ENCODE results near the gene GRID1.
A peak's percentile ranks its signal among the peaks of the same experiment; 100 is the strongest.
"Not testable (repeated sequence)": the region's sequence is repeated elsewhere in the genome, so short reads cannot be mapped to it uniquely, and the experiment has no call there.

GRID1 gene

DNA sequence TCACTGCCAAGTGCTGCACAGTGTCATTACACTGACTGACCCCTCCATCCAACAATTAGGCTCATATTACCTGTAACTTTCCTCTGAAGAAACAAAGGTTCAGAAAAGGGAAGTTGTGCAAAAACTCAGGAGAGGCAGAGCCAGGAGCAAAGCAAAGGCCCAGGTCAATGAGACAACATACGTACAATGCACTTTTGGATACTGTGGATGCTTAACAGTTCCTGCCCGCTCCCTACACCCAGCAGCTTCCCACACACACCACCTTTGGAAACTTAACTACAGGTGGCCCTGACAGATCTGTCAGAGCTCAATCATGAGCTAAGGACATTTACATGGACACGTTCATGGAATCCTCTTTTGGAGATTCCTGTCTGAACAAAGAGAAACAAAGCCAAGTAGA is 515.9 kb downstream of the GRID1 start:
- peaks cover 15% of the 10 kb centered on the region for H3K9me3 ChIP-seq (ENCODE audit: control insufficient read depth, low read length)
- no peaks in the 10 kb centered on the region for H3K27me3 ChIP-seq (replicated peaks; ENCODE audit: control insufficient read depth, insufficient read depth, low read length)
- no peak for DNase-seq (ENCODE audit: low read depth)
- H3K4me1 ChIP-seq (ENCODE audit: control insufficient read depth, insufficient read depth, low read length) = no peaks in the 10 kb centered on the region
- no peak overlapping the region for H3K4me3 ChIP-seq (ENCODE audit: low read length)
- no peaks in the 10 kb centered on the region for H3K36me3 ChIP-seq (ENCODE audit: control insufficient read depth, insufficient read depth, low read length, severe bottlenecking)
- no peak overlapping the region for H3K9ac ChIP-seq (ENCODE audit: low read length)

DNA sequence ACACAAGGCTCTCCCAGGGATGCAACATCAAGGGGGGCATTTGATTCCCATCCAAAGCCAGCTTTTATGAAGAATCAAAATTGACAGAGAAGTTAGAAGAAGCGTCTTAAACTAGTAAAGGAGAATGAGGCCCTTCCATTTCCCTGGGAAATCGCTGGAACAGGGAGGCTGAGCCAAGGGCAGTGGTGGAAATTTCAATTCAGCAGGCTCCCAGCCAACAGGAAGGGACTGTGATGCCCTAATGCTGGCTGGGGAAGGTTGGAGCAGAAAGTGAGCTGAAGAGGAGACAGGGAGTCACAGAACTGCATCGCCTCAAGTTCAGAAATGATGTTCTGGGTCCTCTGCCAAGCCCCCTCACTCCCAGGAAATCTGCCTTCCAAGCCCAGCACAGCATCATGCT is 517.3 kb downstream of the GRID1 start:
- Histone ChIP-seq H3K4me1 (ENCODE audit: control insufficient read depth, insufficient read depth, low read length) (no peaks in the 10 kb centered on the region), H3K27me3 (replicated peaks; ENCODE audit: control insufficient read depth, insufficient read depth, low read length) (no peaks in the 10 kb centered on the region), H3K9ac (ENCODE audit: low read length) (no peak overlapping the region), H3K4me3 (ENCODE audit: low read length) (no peak overlapping the region), H3K9me3 (ENCODE audit: control insufficient read depth, low read length) (peaks cover 15% of the 10 kb centered on the region), H3K36me3 (ENCODE audit: control insufficient read depth, insufficient read depth, low read length, severe bottlenecking) (no peaks in the 10 kb centered on the region)
- no peak for DNase-seq (ENCODE audit: low read depth)

DNA sequence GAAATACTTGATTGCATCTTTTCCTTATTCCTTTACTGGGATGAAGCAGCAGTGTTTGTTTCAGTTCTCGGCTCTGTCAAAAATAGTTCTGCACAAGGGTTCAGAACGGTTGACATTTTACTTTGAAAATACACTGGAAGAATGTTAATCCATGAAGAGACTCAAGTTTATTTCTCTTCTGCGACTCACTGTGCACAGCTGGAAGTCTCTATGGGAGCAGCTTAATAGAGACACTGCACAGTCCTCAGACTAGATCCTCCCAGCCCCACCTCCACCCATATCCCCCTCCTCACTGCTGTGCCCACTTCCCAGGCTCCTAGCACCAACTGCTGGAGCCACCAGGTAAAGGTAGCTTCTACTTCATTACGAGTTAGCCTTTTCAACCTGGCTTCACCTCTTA is 517.8 kb downstream of the GRID1 start:
- no peak overlapping the region for H3K4me3 ChIP-seq (ENCODE audit: low read length)
- no peak overlapping the region for H3K9ac ChIP-seq (ENCODE audit: low read length)
- H3K27me3 ChIP-seq (replicated peaks; ENCODE audit: control insufficient read depth, insufficient read depth, low read length) = no peaks in the 10 kb centered on the region
- H3K4me1 ChIP-seq (ENCODE audit: control insufficient read depth, insufficient read depth, low read length) = no peaks in the 10 kb centered on the region
- peaks cover 15% of the 10 kb centered on the region for H3K9me3 ChIP-seq (ENCODE audit: control insufficient read depth, low read length)
- H3K36me3 ChIP-seq (ENCODE audit: control insufficient read depth, insufficient read depth, low read length, severe bottlenecking) = no peaks in the 10 kb centered on the region
- no peak for DNase-seq (ENCODE audit: low read depth)

DNA sequence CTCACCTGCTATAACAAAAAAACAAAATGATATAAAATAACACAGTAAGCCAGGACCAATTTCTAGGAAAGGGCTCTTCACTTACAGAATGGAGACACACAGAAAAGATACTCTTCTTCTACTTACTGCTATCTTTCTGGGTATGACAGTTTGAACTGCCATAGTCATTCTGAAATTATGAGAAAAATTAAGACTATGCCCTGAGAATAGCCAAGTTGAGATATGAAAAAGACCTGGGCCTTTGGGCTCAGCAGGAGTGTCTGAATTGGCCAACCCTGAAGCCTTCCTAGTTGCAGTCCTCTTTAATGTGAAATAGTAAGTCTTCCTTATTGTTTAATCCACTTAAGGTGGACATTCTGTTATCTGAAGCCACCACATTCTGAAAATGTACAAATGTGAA is 519.5 kb downstream of the GRID1 start:
- H3K27me3 ChIP-seq (replicated peaks; ENCODE audit: control insufficient read depth, insufficient read depth, low read length) = no peaks in the 10 kb centered on the region
- no peak for DNase-seq (ENCODE audit: low read depth)
- H3K4me1 ChIP-seq (ENCODE audit: control insufficient read depth, insufficient read depth, low read length) = no peaks in the 10 kb centered on the region
- H3K4me3 ChIP-seq (ENCODE audit: low read length) = no peak overlapping the region
- H3K9me3 ChIP-seq (ENCODE audit: control insufficient read depth, low read length) = peaks cover 15% of the 10 kb centered on the region
- H3K36me3 ChIP-seq (ENCODE audit: control insufficient read depth, insufficient read depth, low read length, severe bottlenecking) = no peaks in the 10 kb centered on the region
- no peak overlapping the region for H3K9ac ChIP-seq (ENCODE audit: low read length)

DNA sequence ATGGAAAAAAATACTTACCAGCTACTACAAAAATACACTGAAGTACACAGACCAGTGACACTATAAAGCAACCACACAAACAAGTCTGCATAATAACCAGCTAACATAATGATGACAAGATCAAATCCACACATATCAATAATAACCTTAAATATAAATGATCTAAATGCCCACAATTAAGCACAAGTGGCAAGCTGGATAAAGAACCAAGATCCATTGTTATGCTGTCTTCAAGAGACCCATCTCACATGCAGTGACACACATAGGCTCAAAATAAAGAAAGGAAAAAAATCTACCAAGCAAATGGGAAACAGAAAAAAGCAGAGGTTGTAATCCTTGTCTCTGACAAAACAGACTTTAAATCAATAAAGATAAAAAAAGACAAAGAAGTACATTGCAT is 527.9 kb downstream of the GRID1 start:
- H3K9me3 ChIP-seq (ENCODE audit: control insufficient read depth, low read length) = peaks cover 59% of the 10 kb centered on the region
- not testable (repeated sequence) for H3K27me3 ChIP-seq (replicated peaks; ENCODE audit: control insufficient read depth, insufficient read depth, low read length); H3K36me3 ChIP-seq (ENCODE audit: control insufficient read depth, insufficient read depth, low read length, severe bottlenecking); DNase-seq (ENCODE audit: low read depth); H3K9ac ChIP-seq (ENCODE audit: low read length); H3K4me3 ChIP-seq (ENCODE audit: low read length); H3K4me1 ChIP-seq (ENCODE audit: control insufficient read depth, insufficient read depth, low read length)

DNA sequence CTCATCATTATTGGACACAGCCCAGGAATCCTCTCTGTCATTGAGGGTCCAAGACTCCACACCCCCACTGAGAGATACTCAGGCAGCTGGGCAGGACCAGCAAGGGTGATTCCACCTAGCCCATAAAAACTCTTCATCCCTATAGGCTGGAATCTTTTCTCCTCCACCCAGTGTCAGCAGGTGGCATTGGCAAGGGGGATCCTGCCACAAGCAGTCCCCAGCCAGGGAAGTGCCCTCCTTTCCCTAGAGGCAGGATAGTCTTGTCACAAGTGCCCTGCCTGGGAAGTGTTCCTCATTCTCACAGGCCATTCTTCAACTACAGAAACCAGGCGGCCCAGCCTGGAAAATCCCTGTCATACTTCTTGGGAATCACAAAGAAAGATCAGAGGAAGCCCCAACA is 533.6 kb downstream of the GRID1 start:
- no peak for DNase-seq (ENCODE audit: low read depth)
- no peaks in the 10 kb centered on the region for H3K4me1 ChIP-seq (ENCODE audit: control insufficient read depth, insufficient read depth, low read length)
- H3K36me3 ChIP-seq (ENCODE audit: control insufficient read depth, insufficient read depth, low read length, severe bottlenecking) = no peaks in the 10 kb centered on the region
- H3K9ac ChIP-seq (ENCODE audit: low read length) = no peak overlapping the region
- H3K27me3 ChIP-seq (replicated peaks; ENCODE audit: control insufficient read depth, insufficient read depth, low read length) = no peaks in the 10 kb centered on the region
- no peak overlapping the region for H3K4me3 ChIP-seq (ENCODE audit: low read length)
- peaks cover 45% of the 10 kb centered on the region for H3K9me3 ChIP-seq (ENCODE audit: control insufficient read depth, low read length)

DNA sequence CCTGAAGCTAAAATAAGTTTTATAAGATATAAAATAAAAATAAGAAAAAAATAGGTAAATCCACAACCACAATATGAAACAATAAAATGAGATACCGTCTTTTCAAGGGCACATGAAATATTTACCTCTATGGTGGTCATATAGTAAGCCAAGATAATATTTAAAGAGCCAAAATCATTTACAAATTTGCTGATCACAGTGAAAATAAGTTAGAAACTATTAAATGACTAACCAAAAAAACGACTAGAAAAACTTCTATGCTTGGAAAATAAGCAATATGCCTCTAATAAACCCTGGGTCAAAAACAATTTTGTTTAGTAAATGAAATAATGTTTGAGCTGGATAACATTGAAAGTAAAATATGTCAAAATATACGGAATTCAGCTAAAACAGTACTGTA is 535.2 kb downstream of the GRID1 start:
- DNase-seq (ENCODE audit: low read depth) = no peak
- no peaks in the 10 kb centered on the region for H3K27me3 ChIP-seq (replicated peaks; ENCODE audit: control insufficient read depth, insufficient read depth, low read length)
- no peaks in the 10 kb centered on the region for H3K36me3 ChIP-seq (ENCODE audit: control insufficient read depth, insufficient read depth, low read length, severe bottlenecking)
- no peak overlapping the region for H3K9ac ChIP-seq (ENCODE audit: low read length)
- H3K9me3 ChIP-seq (ENCODE audit: control insufficient read depth, low read length) = peaks cover 32% of the 10 kb centered on the region
- no peaks in the 10 kb centered on the region for H3K4me1 ChIP-seq (ENCODE audit: control insufficient read depth, insufficient read depth, low read length)
- no peak overlapping the region for H3K4me3 ChIP-seq (ENCODE audit: low read length)

DNA sequence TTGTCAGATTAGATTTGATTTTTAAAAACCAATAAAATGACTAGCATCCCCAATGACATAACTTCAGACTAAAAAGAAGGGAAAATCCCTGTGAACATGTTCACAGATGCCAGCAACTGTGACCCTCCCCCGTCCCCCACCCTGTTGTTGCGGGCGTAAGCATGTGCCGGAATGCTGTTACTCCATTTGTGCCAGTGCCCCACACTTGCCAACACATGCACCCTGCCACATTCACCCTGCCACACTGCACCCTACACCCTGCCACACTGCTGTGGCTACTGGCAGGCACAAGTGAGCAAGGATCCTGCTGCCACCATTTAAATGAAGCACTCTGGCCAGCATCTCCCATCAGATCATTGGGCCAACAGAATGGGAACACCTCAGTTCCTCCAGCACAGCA is 540.2 kb downstream of the GRID1 start:
- Histone ChIP-seq H3K9me3 (ENCODE audit: control insufficient read depth, low read length) (peaks cover under 1% of the 10 kb centered on the region), H3K36me3 (ENCODE audit: control insufficient read depth, insufficient read depth, low read length, severe bottlenecking) (no peaks in the 10 kb centered on the region)

DNA sequence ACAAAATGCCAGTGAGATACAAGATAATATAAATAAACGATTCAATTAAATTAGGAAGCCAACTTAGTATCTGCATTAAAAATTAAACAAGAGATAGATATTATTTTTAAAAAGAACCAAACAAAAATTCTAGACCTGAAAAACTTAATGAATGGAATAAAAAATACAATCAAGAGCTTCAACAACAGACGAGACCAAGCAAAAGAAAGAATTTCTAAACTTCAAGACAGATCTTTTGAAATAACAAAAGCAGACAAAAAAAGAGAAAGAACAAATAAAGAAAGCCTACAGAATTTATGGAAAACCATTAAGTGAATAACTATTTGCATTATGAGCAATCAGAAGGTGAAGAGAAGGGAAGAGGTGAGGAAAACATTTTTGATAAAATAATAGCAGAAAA is 555.2 kb downstream of the GRID1 start:
- Histone ChIP-seq H3K27me3 (replicated peaks; ENCODE audit: control insufficient read depth, insufficient read depth, low read length) (no peaks in the 10 kb centered on the region), H3K4me1 (ENCODE audit: control insufficient read depth, insufficient read depth, low read length) (no peaks in the 10 kb centered on the region), H3K9ac (ENCODE audit: low read length) (no peak overlapping the region), H3K9me3 (ENCODE audit: control insufficient read depth, low read length) (peaks cover 30% of the 10 kb centered on the region), H3K36me3 (ENCODE audit: control insufficient read depth, insufficient read depth, low read length, severe bottlenecking) (no peaks in the 10 kb centered on the region), H3K4me3 (ENCODE audit: low read length) (peak overlapping the region; percentile 27)
- DNase-seq (ENCODE audit: low read depth) = no peak

More for the DNA sequence above, 540.2 kb downstream of the GRID1 start:
- H3K4me1 ChIP-seq (ENCODE audit: control insufficient read depth, insufficient read depth, low read length) = no peaks in the 10 kb centered on the region
- DNase-seq (ENCODE audit: low read depth) = no peak
- no peaks in the 10 kb centered on the region for H3K27me3 ChIP-seq (replicated peaks; ENCODE audit: control insufficient read depth, insufficient read depth, low read length)
- H3K9ac ChIP-seq (ENCODE audit: low read length) = no peak overlapping the region
- no peak overlapping the region for H3K4me3 ChIP-seq (ENCODE audit: low read length)

DNA sequence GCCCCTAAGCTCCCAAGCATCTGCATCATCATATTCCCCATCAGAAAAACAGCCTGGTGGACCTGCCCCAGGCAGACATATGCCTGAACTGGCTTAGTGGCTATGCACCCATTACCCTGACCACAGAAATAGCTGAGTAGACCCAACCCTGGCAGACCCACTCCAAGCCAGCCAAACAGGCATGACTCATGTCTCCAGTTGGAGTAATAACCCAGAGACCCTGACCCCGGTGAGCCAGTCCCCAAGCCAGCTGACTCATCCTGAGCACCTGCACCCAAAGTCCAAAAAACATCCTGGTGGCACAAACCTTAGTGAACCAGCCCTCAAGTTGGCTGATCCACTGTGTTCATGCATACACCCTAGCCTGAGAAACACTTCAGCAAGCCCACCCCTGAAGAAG is 555.9 kb downstream of the GRID1 start:
- no peaks in the 10 kb centered on the region for H3K27me3 ChIP-seq (replicated peaks; ENCODE audit: control insufficient read depth, insufficient read depth, low read length)
- H3K4me3 ChIP-seq (ENCODE audit: low read length) = no peak overlapping the region
- H3K36me3 ChIP-seq (ENCODE audit: control insufficient read depth, insufficient read depth, low read length, severe bottlenecking) = no peaks in the 10 kb centered on the region
- H3K4me1 ChIP-seq (ENCODE audit: control insufficient read depth, insufficient read depth, low read length) = no peaks in the 10 kb centered on the region
- no peak for DNase-seq (ENCODE audit: low read depth)
- peaks cover 30% of the 10 kb centered on the region for H3K9me3 ChIP-seq (ENCODE audit: control insufficient read depth, low read length)
- H3K9ac ChIP-seq (ENCODE audit: low read length) = no peak overlapping the region

DNA sequence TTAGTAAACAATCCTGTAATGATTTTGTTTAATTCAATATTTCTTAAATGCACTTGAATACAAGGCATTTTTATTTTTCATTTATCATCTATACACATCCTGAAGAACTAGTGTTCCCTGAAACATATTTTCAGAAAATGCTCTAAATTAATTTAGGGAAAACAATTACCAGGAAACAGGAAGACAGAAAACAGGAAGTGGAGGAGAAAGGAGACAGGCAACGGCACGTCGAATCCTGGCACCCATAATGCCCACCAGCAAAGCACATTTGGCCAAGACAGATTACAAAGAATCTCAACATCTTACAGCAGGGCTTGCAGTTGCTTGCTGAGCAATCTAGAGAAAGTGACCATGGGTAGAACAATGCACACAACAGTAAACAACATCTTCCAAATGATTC is 571.1 kb downstream of the GRID1 start:
- H3K27me3 ChIP-seq (replicated peaks; ENCODE audit: control insufficient read depth, insufficient read depth, low read length) = peaks cover 2% of the 10 kb centered on the region
- no peak for DNase-seq (ENCODE audit: low read depth)
- H3K9me3 ChIP-seq (ENCODE audit: control insufficient read depth, low read length) = no peaks in the 10 kb centered on the region
- H3K4me1 ChIP-seq (ENCODE audit: control insufficient read depth, insufficient read depth, low read length) = peaks cover 4% of the 10 kb centered on the region
- no peaks in the 10 kb centered on the region for H3K36me3 ChIP-seq (ENCODE audit: control insufficient read depth, insufficient read depth, low read length, severe bottlenecking)
- H3K9ac ChIP-seq (ENCODE audit: low read length) = no peak overlapping the region
- H3K4me3 ChIP-seq (ENCODE audit: low read length) = no peak overlapping the region

DNA sequence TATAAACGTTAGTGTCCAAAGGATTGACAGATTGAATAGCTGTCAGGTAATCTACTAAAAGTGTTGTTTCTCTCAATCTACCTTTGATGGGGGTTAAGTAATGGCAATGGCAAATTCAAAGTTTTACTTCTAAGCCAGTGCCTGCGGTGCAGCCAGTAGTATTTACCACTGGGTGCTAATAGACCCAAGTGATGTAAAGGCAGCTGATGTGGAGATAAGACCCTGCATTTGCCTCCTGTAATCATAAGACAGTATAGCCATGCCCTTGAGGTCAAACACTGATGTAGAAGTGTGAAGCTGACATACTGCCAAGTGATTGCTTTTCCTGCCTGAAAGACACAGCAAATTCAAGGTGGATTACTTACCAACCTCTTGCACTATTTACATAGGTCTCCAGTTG is 572.0 kb downstream of the GRID1 start:
- DNase-seq (ENCODE audit: low read depth) = no peak
- no peak overlapping the region for H3K4me3 ChIP-seq (ENCODE audit: low read length)

More for the DNA sequence above, 572.0 kb downstream of the GRID1 start:
- Histone ChIP-seq H3K36me3 (ENCODE audit: control insufficient read depth, insufficient read depth, low read length, severe bottlenecking) (no peaks in the 10 kb centered on the region), H3K9ac (ENCODE audit: low read length) (no peak overlapping the region), H3K27me3 (replicated peaks; ENCODE audit: control insufficient read depth, insufficient read depth, low read length) (peaks cover 2% of the 10 kb centered on the region), H3K4me1 (ENCODE audit: control insufficient read depth, insufficient read depth, low read length) (peaks cover 4% of the 10 kb centered on the region), H3K9me3 (ENCODE audit: control insufficient read depth, low read length) (no peaks in the 10 kb centered on the region)
